ENCODE data around the gene BARD1. TPM values are rescaled to one million over a fixed set of nuclear protein-coding genes. Genes with fewer than 3 reads are reported as not detected.

BARD1 gene
- total RNA-seq, 2 experiments from 2014 or later: 4.4 to 5.2 TPM

GRCh38 chr2:214810671-214811070, 1.2 kb upstream of the BARD1 start:
- DNase-seq (peak in 2 of 14 experiments; percentile 15 to 21), ATAC-seq (ENCODE audit: poor library complexity) (no peak)
- intact Hi-C loops (cut with DNase I, micrococcal nuclease): loop anchor here in 1 of 2 experiments (2.0 to 10.0 kb wide), 3 partner anchors 502 to 1694 kb away; partner anchors contain the start of gene ATIC
- Histone ChIP-seq H3K36me3 (ENCODE audit: insufficient read depth, low read length) (no peaks in the 10 kb centered on the region), H3K4me1 (ENCODE audit: insufficient read depth, low read length) (peaks cover 18% of the 10 kb centered on the region), H3K27ac (ENCODE audit: low read depth in 1 of 2, low read length in 2 of 2) (no peak overlapping the region), H3K4me3 (ENCODE audit: low read length) (peak overlapping the region; percentile 94), H3K9me3 (ENCODE audit: control insufficient read depth in 1 of 2, insufficient read depth in 1 of 2, low read length in 2 of 2) (no peaks in the 10 kb centered on the region), H3K27me3 (ENCODE audit: control insufficient read depth in 1 of 2, insufficient read depth in 2 of 2, low read length in 2 of 2) (no peaks in the 10 kb centered on the region)
- Mint-ChIP-seq H3K4me1 (ENCODE audit: low read depth) (peaks cover 38% of the 10 kb centered on the region), H3K4me3 (peak overlapping the region; percentile 94), H3K36me3 (ENCODE audit: low read depth) (peaks cover 11% of the 10 kb centered on the region), H3K27me3 (peaks cover 1% of the 10 kb centered on the region), H3K27ac (peak overlapping the region; percentile 47), H3K9me3 (no peaks in the 10 kb centered on the region)
- CTCF ChIA-PET: interaction anchor here (0.6 kb wide), 1 partner anchor 11 kb away, joined by 5 read pairs; no protein-coding TSS in a partner anchor
- POLR2A ChIA-PET: interaction anchor here (0.8 to 1.5 kb wide), 2 partner anchors 129 to 501 kb away, joined by 3 to 5 read pairs; partner anchors contain the start of gene ATIC
- TF ChIP-seq CTCF (IDR thresholded peaks at IDR 0.05): no peak

DNA sequence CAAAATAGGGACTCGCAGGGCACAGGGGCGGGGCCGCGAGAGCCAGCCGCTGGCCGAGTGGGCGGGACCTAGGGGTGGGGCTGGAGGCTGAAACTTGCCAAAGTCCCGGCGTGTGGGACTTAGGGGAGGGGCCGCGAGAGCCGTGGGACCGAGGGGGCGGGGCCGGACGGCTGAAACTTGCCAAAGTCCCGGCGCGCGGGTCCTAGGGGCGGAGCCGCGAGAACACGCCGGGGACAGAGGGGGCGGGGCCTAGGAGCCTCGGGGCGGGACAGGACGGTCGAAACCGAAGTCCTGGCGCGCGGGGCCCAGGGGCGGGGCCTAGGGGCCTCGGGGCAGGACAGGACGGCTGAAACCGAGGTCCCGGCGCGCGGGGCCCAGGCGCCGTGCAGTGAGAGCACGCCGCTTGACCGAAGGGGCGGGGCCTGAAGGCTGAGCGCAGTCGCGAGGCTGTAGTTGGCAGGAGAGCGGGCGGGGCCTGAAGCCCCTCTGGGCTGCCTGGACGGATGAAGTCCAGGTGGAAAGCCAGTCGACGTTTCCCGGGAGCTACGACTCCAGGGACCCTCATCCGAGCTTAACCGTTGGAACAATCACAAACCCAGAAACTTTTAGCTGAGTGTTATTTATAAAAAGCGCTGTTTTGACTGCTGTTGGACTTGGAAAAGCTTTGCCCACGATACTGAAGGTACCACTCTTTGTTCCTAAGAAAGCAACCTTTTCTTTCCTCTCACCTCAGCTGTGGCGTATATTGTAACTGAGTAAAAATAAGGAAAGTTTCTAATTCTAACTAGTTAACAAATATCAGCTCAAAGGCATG, 475 bp upstream of the BARD1 start:
- peaks cover 11% of the 10 kb centered on the region for H3K36me3 Mint-ChIP-seq (ENCODE audit: low read depth)
- Histone ChIP-seq H3K9me3 (ENCODE audit: control insufficient read depth in 1 of 2, insufficient read depth in 1 of 2, low read length in 2 of 2) (no peaks in the 10 kb centered on the region), H3K36me3 (ENCODE audit: insufficient read depth, low read length) (no peaks in the 10 kb centered on the region), H3K27ac (ENCODE audit: low read depth in 1 of 2, low read length in 2 of 2) (peak overlapping the region; percentile 52 to 65), H3K27me3 (ENCODE audit: control insufficient read depth in 1 of 2, insufficient read depth in 2 of 2, low read length in 2 of 2) (no peaks in the 10 kb centered on the region), H3K4me3 (ENCODE audit: low read length) (peak overlapping the region; percentile 94), H3K4me1 (ENCODE audit: insufficient read depth, low read length) (peaks cover 18% of the 10 kb centered on the region)
- TF ChIP-seq CTCF (IDR thresholded peaks at IDR 0.05): no peak
- ChIA-PET POLR2A (interaction anchor here (0.6 to 1.5 kb wide), 5 partner anchors 8 to 1526 kb away, joined by 3 to 5 read pairs (median 3); partner anchors contain the start of genes ATIC and SPAG16), CTCF (interaction anchor here (0.6 kb wide), 1 partner anchor 12 kb away, joined by 5 read pairs; no protein-coding TSS in a partner anchor)
- ATAC-seq (ENCODE audit: poor library complexity) (peak; percentile 70), DNase-seq (peak; percentile 83 to 100 (median 96))
- H3K9me3 Mint-ChIP-seq: no peaks in the 10 kb centered on the region
- H3K4me1 Mint-ChIP-seq (ENCODE audit: low read depth): peaks cover 41% of the 10 kb centered on the region
- H3K27ac Mint-ChIP-seq: peak overlapping the region; percentile 83
- intact Hi-C loops (cut with DNase I, micrococcal nuclease): loop anchor here in 1 of 2 experiments (2.0 to 10.0 kb wide), 3 partner anchors 503 to 1695 kb away; partner anchors contain the start of gene ATIC
- peak overlapping the region; percentile 94 for H3K4me3 Mint-ChIP-seq
- H3K27me3 Mint-ChIP-seq: no peaks in the 10 kb centered on the region

- Histone ChIP-seq H3K27me3 (ENCODE audit: control insufficient read depth in 1 of 2, insufficient read depth in 2 of 2, low read length in 2 of 2) (no peaks in the 10 kb centered on the region), H3K9me3 (ENCODE audit: control insufficient read depth in 1 of 2, insufficient read depth in 1 of 2, low read length in 2 of 2) (no peaks in the 10 kb centered on the region), H3K4me3 (ENCODE audit: low read length) (peak overlapping the region; percentile 94), H3K27ac (ENCODE audit: low read depth in 1 of 2, low read length in 2 of 2) (no peak overlapping the region), H3K36me3 (ENCODE audit: insufficient read depth, low read length) (no peaks in the 10 kb centered on the region), H3K4me1 (ENCODE audit: insufficient read depth, low read length) (peaks cover 18% of the 10 kb centered on the region)
- H3K9me3 Mint-ChIP-seq: no peaks in the 10 kb centered on the region
- H3K36me3 Mint-ChIP-seq (ENCODE audit: low read depth): peaks cover 11% of the 10 kb centered on the region
- ChIA-PET CTCF (no interaction called here), POLR2A (interaction anchor here (1.6 kb wide), 1 partner anchor 1524 kb away, joined by 6 read pairs; the partner anchor contains the start of gene SPAG16)
- DNase-seq (no peak), ATAC-seq (ENCODE audit: poor library complexity) (no peak)
- peak overlapping the region; percentile 94 for H3K4me3 Mint-ChIP-seq
- peaks cover 41% of the 10 kb centered on the region for H3K4me1 Mint-ChIP-seq (ENCODE audit: low read depth)
- no peaks in the 10 kb centered on the region for H3K27me3 Mint-ChIP-seq
- intact Hi-C loops (cut with DNase I, micrococcal nuclease): no loop called here
- no peak for TF ChIP-seq CTCF (IDR thresholded peaks at IDR 0.05)
- H3K27ac Mint-ChIP-seq: peak overlapping the region; percentile 83
These were observed 1.8 kb downstream of the BARD1 start for GRCh38 chr2:214807653-214808052.

Measured in CD4-positive, alpha-beta T cell (primary cell).